HG02571 (cell line): ENCODE data around the gene MYH4.

Experiments
- ATAC-seq: cut with Tn5 transposase; IDR thresholded peaks from one replicate; pipeline ENCODE4 v1.9.1; 2021; ENCODE audit warnings: mild to moderate bottlenecking, moderate library complexity; ENCODE audit not compliant: unreplicated experiment

The MYH4 gene

GRCh38 chr17:10421900-10422542 lies 47.3 kb downstream of the MYH4 start, which contains the start of gene MYH8:
Gene MYH8 (minus strand): TSS chr17:10421950. CDS start chr17:10420227, 1,723 bp downstream.
- no peak for ATAC-seq

- no peak for ATAC-seq
These were observed 48.1 kb downstream of the MYH4 start for GRCh38 chr17:10421211-10421610.

- no peak for ATAC-seq
These were observed 48.5 kb downstream of the MYH4 start for GRCh38 chr17:10420811-10421210.

- ATAC-seq = no peak
These were observed 51.9 kb downstream of the MYH4 start for GRCh38 chr17:10417431-10417830.

DNA sequence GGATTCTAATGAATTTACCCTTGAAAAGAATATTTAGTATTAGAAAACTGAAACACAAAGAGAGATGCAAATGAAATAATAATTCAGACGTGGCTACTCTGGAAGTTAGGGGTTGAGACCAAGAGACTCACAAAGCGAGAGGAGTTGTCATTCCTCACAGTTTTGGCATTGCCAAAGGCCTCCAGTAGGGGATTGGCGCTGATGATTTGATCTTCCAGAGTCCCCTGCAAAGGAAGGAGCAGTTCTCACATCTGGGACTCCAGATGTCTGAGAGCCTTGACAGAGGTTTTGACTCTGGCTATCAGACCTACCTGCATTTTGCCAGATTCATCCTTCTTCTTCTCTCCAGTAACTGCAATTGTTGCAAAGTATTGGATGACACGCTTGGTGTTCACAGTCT lies 54.2 kb downstream of the MYH4 start:
- ATAC-seq = no peak

- ATAC-seq = no peak
These were observed 65.8 kb downstream of the MYH4 start for GRCh38 chr17:10403589-10403988.

DNA sequence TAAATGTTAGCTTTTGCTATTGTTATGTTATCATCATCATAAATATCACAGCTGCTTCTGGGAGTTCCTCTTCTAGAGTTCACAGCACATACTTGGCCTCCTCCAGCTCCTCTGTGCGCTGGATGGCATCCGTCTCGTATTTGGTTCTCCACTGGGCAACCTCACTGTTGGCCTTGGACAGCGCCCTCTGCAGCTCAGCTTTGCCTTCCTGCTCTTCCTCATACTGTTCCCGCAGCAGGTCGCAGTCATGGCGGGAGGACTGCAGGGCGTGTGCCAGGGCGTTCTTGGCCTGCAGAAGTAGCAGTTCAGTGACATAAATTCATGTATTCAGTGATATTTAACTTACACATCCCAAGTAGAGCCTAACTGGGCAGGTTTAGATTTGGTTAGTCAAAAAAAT lies 71.0 kb downstream of the MYH4 start:
- no peak for ATAC-seq

GRCh38 chr17:10396524-10397163 lies 72.7 kb downstream of the MYH4 start:
- no peak for ATAC-seq

- ATAC-seq = no peak
These were observed 75.0 kb downstream of the MYH4 start for GRCh38 chr17:10394201-10394887.
